Prostate gland (tissue), 2 donors: ENCODE data around the gene TMEM150C.

Source experiments
- CTCF ChIP-seq, 4 experiments: fragments of 200-600 bp in 2 of 4; fragments of 450-650 bp in 2 of 4; sonication (generic) in 2 of 4; IDR thresholded peaks; 1 replicate in 3 of 4; 2 replicates in 1 of 4; pipeline ENCODE4 v1.5.1; 2016 to 2019; ENCODE audit warnings: antibody characterized with exemption in 4 of 4, mild to moderate bottlenecking in 2 of 4, moderate library complexity in 2 of 4
- POLR2A ChIP-seq: fragments of 450-650 bp; IDR thresholded peaks from one replicate; pipeline ENCODE4 v1.6.1; 2016; ENCODE audit warnings: antibody characterized with exemption, mild to moderate bottlenecking
- POLR2AphosphoS5 ChIP-seq: sonication (generic); formaldehyde crosslinking; IDR thresholded peaks from one replicate; pipeline ENCODE4 v1.6.1; 2017; ENCODE audit warnings: antibody characterized with exemption

GRCh38 chr4:82588771-82589270, 27.0 kb upstream of the TMEM150C start:
- no peak for TF ChIP-seq POLR2AphosphoS5
- TF ChIP-seq POLR2A, result no peak
- no peak for TF ChIP-seq CTCF (IDR thresholded peaks at IDR 0.05)
